ENCODE measurements around the gene ALDH3B1.

ALDH3B1 gene

GRCh38 chr11:68076371-68077042 lies 66.4 kb downstream of the ALDH3B1 start:
- no peak for DNase-seq

GRCh38 chr11:68077617-68078582 lies 67.8 kb downstream of the ALDH3B1 start:
- DNase-seq, result no peak
